ENCODE results near the gene DRAM1.

DRAM1 gene

GRCh38 chr12:101929365-101930041, 52.1 kb downstream of the DRAM1 start:
- Histone ChIP-seq H3K9ac (ENCODE audit: low read length) (no peak overlapping the region), H3K9me3 (ENCODE audit: control insufficient read depth, insufficient read depth, low read depth, low read length) (no peaks in the 10 kb centered on the region), H3K27me3 (ENCODE audit: control insufficient read depth, insufficient read depth, low read length) (no peaks in the 10 kb centered on the region), H3K4me1 (ENCODE audit: control insufficient read depth, insufficient read depth, low read length) (no peaks in the 10 kb centered on the region), H3K27ac (ENCODE audit: low read depth, low read length) (no peak overlapping the region), H3K4me3 (ENCODE audit: low read depth, low read length) (no peak overlapping the region), H3K36me3 (ENCODE audit: control insufficient read depth, insufficient read depth, low read length) (no peaks in the 10 kb centered on the region)

- H3K9ac ChIP-seq (ENCODE audit: low read length): no peak overlapping the region
- H3K4me3 ChIP-seq (ENCODE audit: low read depth, low read length): no peak overlapping the region
- H3K27ac ChIP-seq (ENCODE audit: low read depth, low read length): no peak overlapping the region
- H3K36me3 ChIP-seq (ENCODE audit: control insufficient read depth, insufficient read depth, low read length): no peaks in the 10 kb centered on the region
- peaks cover 10% of the 10 kb centered on the region; the same call in 1 of the 2 replicates for H3K4me1 ChIP-seq (ENCODE audit: control insufficient read depth, insufficient read depth, low read length)
- no peaks in the 10 kb centered on the region for H3K27me3 ChIP-seq (ENCODE audit: control insufficient read depth, insufficient read depth, low read length)
- no peaks in the 10 kb centered on the region for H3K9me3 ChIP-seq (ENCODE audit: control insufficient read depth, insufficient read depth, low read depth, low read length)
Observed at GRCh38 chr12:101931498-101932326, 54.3 kb downstream of the DRAM1 start.

- Histone ChIP-seq H3K27me3 (ENCODE audit: control insufficient read depth, insufficient read depth, low read length) (no peaks in the 10 kb centered on the region), H3K4me1 (ENCODE audit: control insufficient read depth, insufficient read depth, low read length) (peaks cover 14% of the 10 kb centered on the region; the same call in 1 of the 2 replicates), H3K4me3 (ENCODE audit: low read depth, low read length) (no peak overlapping the region), H3K9ac (ENCODE audit: low read length) (no peak overlapping the region), H3K27ac (ENCODE audit: low read depth, low read length) (no peak overlapping the region), H3K36me3 (ENCODE audit: control insufficient read depth, insufficient read depth, low read length) (no peaks in the 10 kb centered on the region), H3K9me3 (ENCODE audit: control insufficient read depth, insufficient read depth, low read depth, low read length) (no peaks in the 10 kb centered on the region)
Observed at GRCh38 chr12:101933866-101934514, 56.6 kb downstream of the DRAM1 start.

DNA sequence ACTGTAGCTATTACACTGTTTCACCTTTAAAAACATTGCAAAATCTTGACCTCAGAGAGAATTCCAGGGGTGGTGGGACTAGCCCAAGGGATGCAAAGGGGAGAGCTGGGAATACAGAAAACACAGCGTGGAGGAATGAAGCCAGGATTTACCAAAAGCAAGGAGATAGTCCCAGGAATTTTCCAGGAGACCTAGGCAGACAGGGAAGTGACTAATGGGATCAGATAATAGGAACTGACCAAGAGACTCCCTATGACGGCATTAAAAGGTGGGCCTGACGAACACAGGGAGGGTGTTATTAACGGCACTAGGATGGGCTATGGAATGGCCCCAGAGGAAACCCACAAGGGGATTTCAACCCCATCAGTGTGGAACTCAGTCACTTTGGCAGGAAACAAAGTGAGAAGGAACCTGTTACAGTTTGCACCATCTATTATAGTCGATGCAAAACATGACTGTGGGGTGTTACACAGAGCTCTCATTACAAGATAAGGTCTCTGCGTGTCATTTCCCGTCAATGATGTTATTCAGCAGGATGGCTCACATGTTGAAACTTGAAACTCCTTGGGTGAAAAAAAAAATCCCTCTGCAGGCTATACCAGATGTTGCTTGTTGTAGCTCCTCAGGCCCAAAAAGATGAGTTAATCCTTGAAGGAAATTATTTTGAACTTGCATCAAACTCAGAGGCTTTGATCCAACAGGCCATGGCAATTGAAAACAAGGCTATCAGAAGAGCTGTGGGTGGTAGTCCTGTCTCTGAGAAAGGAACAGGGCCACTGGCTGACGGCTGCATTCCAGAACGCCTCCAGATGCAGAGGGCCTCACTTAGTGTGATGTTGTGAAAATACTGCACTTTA, 58.7 kb downstream of the DRAM1 start:
- Histone ChIP-seq H3K4me1 (ENCODE audit: control insufficient read depth, insufficient read depth, low read length) (peaks cover 22% of the 10 kb centered on the region), H3K9me3 (ENCODE audit: control insufficient read depth, insufficient read depth, low read depth, low read length) (no peaks in the 10 kb centered on the region), H3K27me3 (ENCODE audit: control insufficient read depth, insufficient read depth, low read length) (no peaks in the 10 kb centered on the region), H3K4me3 (ENCODE audit: low read depth, low read length) (no peak overlapping the region), H3K27ac (ENCODE audit: low read depth, low read length) (no peak overlapping the region), H3K36me3 (ENCODE audit: control insufficient read depth, insufficient read depth, low read length) (no peaks in the 10 kb centered on the region), H3K9ac (ENCODE audit: low read length) (no peak overlapping the region)

GRCh38 chr12:101939306-101939705, 61.9 kb downstream of the DRAM1 start:
- Histone ChIP-seq H3K27ac (ENCODE audit: low read depth, low read length) (no peak overlapping the region), H3K4me3 (ENCODE audit: low read depth, low read length) (no peak overlapping the region), H3K27me3 (ENCODE audit: control insufficient read depth, insufficient read depth, low read length) (no peaks in the 10 kb centered on the region), H3K9me3 (ENCODE audit: control insufficient read depth, insufficient read depth, low read depth, low read length) (no peaks in the 10 kb centered on the region), H3K9ac (ENCODE audit: low read length) (no peak overlapping the region), H3K36me3 (ENCODE audit: control insufficient read depth, insufficient read depth, low read length) (no peaks in the 10 kb centered on the region), H3K4me1 (ENCODE audit: control insufficient read depth, insufficient read depth, low read length) (peaks cover 22% of the 10 kb centered on the region)

- H3K4me3 ChIP-seq (ENCODE audit: low read depth, low read length): no peak overlapping the region
- H3K9me3 ChIP-seq (ENCODE audit: control insufficient read depth, insufficient read depth, low read depth, low read length): no peaks in the 10 kb centered on the region
- H3K4me1 ChIP-seq (ENCODE audit: control insufficient read depth, insufficient read depth, low read length): peaks cover 22% of the 10 kb centered on the region
- H3K9ac ChIP-seq (ENCODE audit: low read length): no peak overlapping the region
- no peaks in the 10 kb centered on the region for H3K27me3 ChIP-seq (ENCODE audit: control insufficient read depth, insufficient read depth, low read length)
- H3K27ac ChIP-seq (ENCODE audit: low read depth, low read length): no peak overlapping the region
- no peaks in the 10 kb centered on the region for H3K36me3 ChIP-seq (ENCODE audit: control insufficient read depth, insufficient read depth, low read length)
Observed at GRCh38 chr12:101939856-101940265, 62.5 kb downstream of the DRAM1 start.

DNA sequence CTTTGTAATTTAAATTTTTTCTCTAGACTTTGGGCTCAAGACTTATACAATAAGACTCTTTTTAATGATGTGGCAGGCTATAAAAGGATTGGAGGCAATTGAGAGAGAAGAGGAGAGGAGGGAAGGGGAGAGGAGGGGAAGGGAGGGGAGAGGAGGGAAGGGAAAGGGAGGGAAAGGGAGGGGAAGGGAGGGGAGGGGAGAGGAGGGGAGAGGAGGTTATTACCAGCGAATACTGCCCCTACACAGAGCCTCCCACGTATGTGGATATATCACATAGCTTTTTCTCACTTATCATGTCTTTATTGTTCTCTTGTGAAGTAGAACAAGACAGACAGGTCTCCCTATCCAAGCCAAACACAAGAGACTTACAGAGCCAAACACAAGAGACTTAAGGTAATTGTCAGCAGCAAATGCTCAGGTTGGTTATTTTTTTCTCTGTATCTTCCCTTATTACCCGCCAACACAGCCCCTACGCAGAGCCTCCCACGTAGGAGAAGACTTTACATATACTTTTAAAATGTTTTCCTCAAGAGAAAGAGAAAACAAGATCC, 63.1 kb downstream of the DRAM1 start:
- Histone ChIP-seq H3K27me3 (ENCODE audit: control insufficient read depth, insufficient read depth, low read length) (no peaks in the 10 kb centered on the region), H3K27ac (ENCODE audit: low read depth, low read length) (no peak overlapping the region)

GRCh38 chr12:101941306-101942249, 64.2 kb downstream of the DRAM1 start:
- Histone ChIP-seq H3K4me3 (ENCODE audit: low read depth, low read length) (no peak overlapping the region), H3K36me3 (ENCODE audit: control insufficient read depth, insufficient read depth, low read length) (no peaks in the 10 kb centered on the region), H3K9me3 (ENCODE audit: control insufficient read depth, insufficient read depth, low read depth, low read length) (no peaks in the 10 kb centered on the region), H3K4me1 (ENCODE audit: control insufficient read depth, insufficient read depth, low read length) (peaks cover 13% of the 10 kb centered on the region), H3K27me3 (ENCODE audit: control insufficient read depth, insufficient read depth, low read length) (no peaks in the 10 kb centered on the region), H3K27ac (ENCODE audit: low read depth, low read length) (no peak overlapping the region), H3K9ac (ENCODE audit: low read length) (no peak overlapping the region)

More for the DNA sequence above, 63.1 kb downstream of the DRAM1 start:
- Histone ChIP-seq H3K4me1 (ENCODE audit: control insufficient read depth, insufficient read depth, low read length) (peaks cover 22% of the 10 kb centered on the region), H3K9ac (ENCODE audit: low read length) (no peak overlapping the region), H3K9me3 (ENCODE audit: control insufficient read depth, insufficient read depth, low read depth, low read length) (no peaks in the 10 kb centered on the region), H3K4me3 (ENCODE audit: low read depth, low read length) (no peak overlapping the region), H3K36me3 (ENCODE audit: control insufficient read depth, insufficient read depth, low read length) (no peaks in the 10 kb centered on the region)

DNA sequence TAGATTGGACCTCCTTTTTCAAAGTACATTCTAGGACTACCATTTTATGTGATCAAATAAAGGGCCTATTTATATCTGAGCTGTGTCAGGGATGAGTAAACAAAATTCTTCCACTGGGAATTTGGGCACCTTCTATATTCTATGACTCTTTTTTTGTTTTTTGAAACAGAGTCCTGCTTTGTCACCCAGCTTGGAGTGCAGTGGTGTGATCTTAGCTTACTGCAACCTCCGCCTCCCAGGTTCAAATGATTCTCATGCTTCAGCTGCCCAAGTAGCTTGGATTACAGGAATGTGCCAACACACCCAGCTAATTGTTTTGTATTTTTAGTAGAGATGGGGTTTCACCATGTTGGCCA, 64.8 kb downstream of the DRAM1 start:
- no peaks in the 10 kb centered on the region for H3K9me3 ChIP-seq (ENCODE audit: control insufficient read depth, insufficient read depth, low read depth, low read length)
- H3K9ac ChIP-seq (ENCODE audit: low read length): no peak overlapping the region

More for the DNA sequence above, 64.8 kb downstream of the DRAM1 start:
- H3K27me3 ChIP-seq (ENCODE audit: control insufficient read depth, insufficient read depth, low read length): no peaks in the 10 kb centered on the region
- H3K4me1 ChIP-seq (ENCODE audit: control insufficient read depth, insufficient read depth, low read length): peaks cover 7% of the 10 kb centered on the region
- no peak overlapping the region for H3K4me3 ChIP-seq (ENCODE audit: low read depth, low read length)
- no peak overlapping the region for H3K27ac ChIP-seq (ENCODE audit: low read depth, low read length)
- no peaks in the 10 kb centered on the region for H3K36me3 ChIP-seq (ENCODE audit: control insufficient read depth, insufficient read depth, low read length)
